Measurements from ENCODE around the gene TWF2.

Gene TWF2

GRCh38 chr3:52204337-52205073 lies 34.5 kb downstream of the TWF2 start:
- no peak for TF ChIP-seq ZBTB7A (IDR thresholded peaks at IDR 0.05; ENCODE audit: low read depth)
- TF ChIP-seq TCF12 (IDR thresholded peaks at IDR 0.05; ENCODE audit: low read depth) = no peak
- TF ChIP-seq YY1 (IDR thresholded peaks at IDR 0.05; ENCODE audit: low read depth) = no peak

- TF ChIP-seq, protein P1, sequence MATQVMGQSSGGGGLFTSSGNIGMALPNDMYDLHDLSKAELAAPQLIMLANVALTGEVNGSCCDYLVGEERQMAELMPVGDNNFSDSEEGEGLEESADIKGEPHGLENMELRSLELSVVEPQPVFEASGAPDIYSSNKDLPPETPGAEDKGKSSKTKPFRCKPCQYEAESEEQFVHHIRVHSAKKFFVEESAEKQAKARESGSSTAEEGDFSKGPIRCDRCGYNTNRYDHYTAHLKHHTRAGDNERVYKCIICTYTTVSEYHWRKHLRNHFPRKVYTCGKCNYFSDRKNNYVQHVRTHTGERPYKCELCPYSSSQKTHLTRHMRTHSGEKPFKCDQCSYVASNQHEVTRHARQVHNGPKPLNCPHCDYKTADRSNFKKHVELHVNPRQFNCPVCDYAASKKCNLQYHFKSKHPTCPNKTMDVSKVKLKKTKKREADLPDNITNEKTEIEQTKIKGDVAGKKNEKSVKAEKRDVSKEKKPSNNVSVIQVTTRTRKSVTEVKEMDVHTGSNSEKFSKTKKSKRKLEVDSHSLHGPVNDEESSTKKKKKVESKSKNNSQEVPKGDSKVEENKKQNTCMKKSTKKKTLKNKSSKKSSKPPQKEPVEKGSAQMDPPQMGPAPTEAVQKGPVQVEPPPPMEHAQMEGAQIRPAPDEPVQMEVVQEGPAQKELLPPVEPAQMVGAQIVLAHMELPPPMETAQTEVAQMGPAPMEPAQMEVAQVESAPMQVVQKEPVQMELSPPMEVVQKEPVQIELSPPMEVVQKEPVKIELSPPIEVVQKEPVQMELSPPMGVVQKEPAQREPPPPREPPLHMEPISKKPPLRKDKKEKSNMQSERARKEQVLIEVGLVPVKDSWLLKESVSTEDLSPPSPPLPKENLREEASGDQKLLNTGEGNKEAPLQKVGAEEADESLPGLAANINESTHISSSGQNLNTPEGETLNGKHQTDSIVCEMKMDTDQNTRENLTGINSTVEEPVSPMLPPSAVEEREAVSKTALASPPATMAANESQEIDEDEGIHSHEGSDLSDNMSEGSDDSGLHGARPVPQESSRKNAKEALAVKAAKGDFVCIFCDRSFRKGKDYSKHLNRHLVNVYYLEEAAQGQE (IDR thresholded peaks at IDR 0.05; ENCODE audit: low read depth) = no peak
- TF ChIP-seq ZBTB7A (IDR thresholded peaks at IDR 0.05; ENCODE audit: low read depth) (no peak), TEAD4 (IDR thresholded peaks at IDR 0.05) (no peak), YY1 (IDR thresholded peaks at IDR 0.05; ENCODE audit: low read depth) (no peak), EGR1 (IDR thresholded peaks at IDR 0.05) (no peak), RAD21 (IDR thresholded peaks at IDR 0.05; ENCODE audit: low read depth) (no peak), MAX (IDR thresholded peaks at IDR 0.05) (no peak), TAF1 (IDR thresholded peaks at IDR 0.05; ENCODE audit: low read depth) (no peak), TCF12 (IDR thresholded peaks at IDR 0.05; ENCODE audit: low read depth) (no peak), NFIC (IDR thresholded peaks at IDR 0.05) (no peak), CEBPB (IDR thresholded peaks at IDR 0.05) (no peak), FOXM1 (IDR thresholded peaks at IDR 0.05; ENCODE audit: borderline replicate concordance, low read depth) (no peak)
- TF ChIP-seq, protein P2, sequence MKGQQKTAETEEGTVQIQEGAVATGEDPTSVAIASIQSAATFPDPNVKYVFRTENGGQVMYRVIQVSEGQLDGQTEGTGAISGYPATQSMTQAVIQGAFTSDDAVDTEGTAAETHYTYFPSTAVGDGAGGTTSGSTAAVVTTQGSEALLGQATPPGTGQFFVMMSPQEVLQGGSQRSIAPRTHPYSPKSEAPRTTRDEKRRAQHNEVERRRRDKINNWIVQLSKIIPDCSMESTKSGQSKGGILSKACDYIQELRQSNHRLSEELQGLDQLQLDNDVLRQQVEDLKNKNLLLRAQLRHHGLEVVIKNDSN (IDR thresholded peaks at IDR 0.05) = no peak
Measured at GRCh38 chr3:52203701-52204100, 35.3 kb downstream of the TWF2 start.

DNA sequence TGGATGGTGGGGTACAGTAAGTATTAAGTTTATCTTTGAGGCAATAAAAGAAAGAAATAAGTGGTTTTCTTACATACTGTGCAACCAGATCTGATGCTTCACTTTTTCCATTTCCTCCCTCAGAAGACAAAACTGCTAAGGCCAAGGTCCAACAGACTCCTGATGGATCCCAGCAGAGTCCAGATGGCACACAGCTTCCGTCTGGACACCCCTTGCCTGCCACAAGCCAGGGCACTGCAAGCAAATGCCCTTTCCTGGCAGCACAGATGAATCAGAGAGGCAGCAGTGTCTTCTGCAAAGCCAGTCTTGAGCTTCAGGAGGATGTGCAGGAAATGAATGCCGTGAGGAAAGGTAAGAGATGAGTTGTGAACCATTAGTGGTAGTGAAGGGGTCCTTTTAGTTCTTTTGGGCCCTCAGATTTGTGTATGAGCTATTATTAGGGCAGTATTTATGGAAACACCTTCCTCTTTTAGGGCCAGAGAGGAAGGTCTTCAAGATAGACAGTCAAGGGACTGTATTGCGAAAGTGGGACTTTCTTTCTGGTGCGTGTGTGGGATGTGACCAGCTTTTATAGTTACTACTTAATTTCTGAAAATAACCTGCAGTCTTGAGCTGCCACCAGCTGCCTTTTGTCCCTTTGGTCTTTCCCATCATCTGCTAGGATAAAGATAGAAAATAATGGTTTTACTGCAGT lies 36.4 kb downstream of the TWF2 start:
- 0 out of 2 replicates have a peak, but pooled peaks have one; percentile 22 for TF ChIP-seq CEBPB (IDR thresholded peaks at IDR 0.05)
- TF ChIP-seq, protein P2 (IDR thresholded peaks at IDR 0.05) = no peak

- TF ChIP-seq, protein P2 (IDR thresholded peaks at IDR 0.05) = no peak
- no peak for TF ChIP-seq RAD21 (IDR thresholded peaks at IDR 0.05; ENCODE audit: low read depth)
- no peak for TF ChIP-seq EP300 (IDR thresholded peaks at IDR 0.05; ENCODE audit: borderline replicate concordance)
Measured at GRCh38 chr3:52200981-52201679, 37.8 kb downstream of the TWF2 start.

DNA sequence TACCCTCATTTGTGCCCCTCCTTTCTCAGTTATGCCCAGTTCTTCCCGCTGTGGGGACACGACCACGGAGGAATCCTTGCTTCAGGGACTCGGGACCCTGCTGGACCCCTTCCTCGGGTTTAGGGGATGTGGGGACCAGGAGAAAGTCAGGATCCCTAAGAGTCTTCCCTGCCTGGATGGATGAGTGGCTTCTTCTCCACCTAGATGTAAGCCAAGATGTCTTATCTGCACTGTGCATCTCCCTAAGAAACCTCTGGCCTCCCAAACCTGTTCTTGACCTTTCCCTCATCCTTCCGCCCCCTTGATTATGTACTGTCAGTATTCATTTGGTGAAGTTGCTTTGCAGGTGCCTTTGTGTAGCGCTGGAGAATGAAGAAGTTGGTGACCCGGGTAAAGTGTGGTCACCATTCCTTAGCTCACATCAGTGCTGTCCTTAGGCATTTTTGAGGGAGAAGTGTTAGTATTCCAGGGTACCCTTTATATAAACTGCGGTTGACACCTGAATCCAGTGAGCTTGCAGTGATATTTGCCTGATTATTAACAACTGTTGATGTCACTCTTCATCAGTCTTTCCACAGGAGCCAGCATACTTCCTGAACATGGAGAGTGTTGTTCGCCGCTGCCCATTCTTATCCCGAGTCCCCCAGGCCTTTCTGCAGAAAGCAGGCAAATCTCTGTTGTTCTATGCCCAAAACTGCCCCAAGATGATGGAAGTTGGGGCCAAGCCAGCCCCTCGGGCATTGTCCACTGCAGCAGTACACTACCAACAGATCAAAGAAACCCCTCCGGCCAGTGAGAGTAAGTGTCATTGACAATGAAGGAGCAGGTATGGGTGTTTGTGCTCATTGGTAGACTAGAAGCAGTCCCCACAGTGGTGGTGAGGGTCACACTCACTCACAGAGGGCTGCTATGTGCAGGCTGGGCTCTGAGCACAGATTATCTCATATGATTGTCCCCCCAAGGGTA lies 40.0 kb downstream of the TWF2 start:
- no peak for TF ChIP-seq NFIC (IDR thresholded peaks at IDR 0.05)
- TF ChIP-seq ZBTB7A (IDR thresholded peaks at IDR 0.05; ENCODE audit: low read depth) = no peak
- no peak for TF ChIP-seq CEBPB (IDR thresholded peaks at IDR 0.05)
- TF ChIP-seq EGR1 (IDR thresholded peaks at IDR 0.05) = no peak
- TF ChIP-seq, protein P2 (IDR thresholded peaks at IDR 0.05) = no peak
- no peak for TF ChIP-seq RAD21 (IDR thresholded peaks at IDR 0.05; ENCODE audit: low read depth)
- TF ChIP-seq TCF12 (IDR thresholded peaks at IDR 0.05; ENCODE audit: low read depth) = no peak
- no peak for TF ChIP-seq FOXM1 (IDR thresholded peaks at IDR 0.05; ENCODE audit: borderline replicate concordance, low read depth)
- TF ChIP-seq TEAD4 (IDR thresholded peaks at IDR 0.05) = no peak
- no peak for TF ChIP-seq TAF1 (IDR thresholded peaks at IDR 0.05; ENCODE audit: low read depth)
- no peak for TF ChIP-seq EP300 (IDR thresholded peaks at IDR 0.05; ENCODE audit: borderline replicate concordance)
- TF ChIP-seq CREB1 (IDR thresholded peaks at IDR 0.05; ENCODE audit: low read depth) = no peak
- no peak for TF ChIP-seq YY1 (IDR thresholded peaks at IDR 0.05; ENCODE audit: low read depth)
- no peak for TF ChIP-seq MAX (IDR thresholded peaks at IDR 0.05)
- TF ChIP-seq, protein P1 (IDR thresholded peaks at IDR 0.05; ENCODE audit: low read depth) = no peak
